Measurements from ENCODE around the gene MTRF1.

DNA sequence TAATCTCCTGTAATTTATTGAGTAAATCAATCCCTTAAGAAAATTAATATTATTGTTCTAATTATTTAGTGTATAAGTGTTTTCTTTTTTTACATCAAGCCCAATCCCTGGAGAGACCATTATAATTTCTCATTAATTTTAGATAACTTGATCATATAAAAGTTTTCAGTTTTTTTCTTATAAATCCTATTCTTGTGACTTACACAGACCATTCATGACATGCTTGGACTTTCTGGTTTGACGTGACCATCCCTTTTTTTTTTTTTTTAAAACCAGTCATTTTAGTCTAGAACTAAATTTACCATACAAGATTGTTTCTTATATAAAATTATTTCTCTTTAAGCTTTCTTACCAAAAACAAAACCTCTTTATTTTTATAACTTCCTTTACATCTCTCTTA is 5.4 kb upstream of the MTRF1 start:
- TF ChIP-seq, protein P1, sequence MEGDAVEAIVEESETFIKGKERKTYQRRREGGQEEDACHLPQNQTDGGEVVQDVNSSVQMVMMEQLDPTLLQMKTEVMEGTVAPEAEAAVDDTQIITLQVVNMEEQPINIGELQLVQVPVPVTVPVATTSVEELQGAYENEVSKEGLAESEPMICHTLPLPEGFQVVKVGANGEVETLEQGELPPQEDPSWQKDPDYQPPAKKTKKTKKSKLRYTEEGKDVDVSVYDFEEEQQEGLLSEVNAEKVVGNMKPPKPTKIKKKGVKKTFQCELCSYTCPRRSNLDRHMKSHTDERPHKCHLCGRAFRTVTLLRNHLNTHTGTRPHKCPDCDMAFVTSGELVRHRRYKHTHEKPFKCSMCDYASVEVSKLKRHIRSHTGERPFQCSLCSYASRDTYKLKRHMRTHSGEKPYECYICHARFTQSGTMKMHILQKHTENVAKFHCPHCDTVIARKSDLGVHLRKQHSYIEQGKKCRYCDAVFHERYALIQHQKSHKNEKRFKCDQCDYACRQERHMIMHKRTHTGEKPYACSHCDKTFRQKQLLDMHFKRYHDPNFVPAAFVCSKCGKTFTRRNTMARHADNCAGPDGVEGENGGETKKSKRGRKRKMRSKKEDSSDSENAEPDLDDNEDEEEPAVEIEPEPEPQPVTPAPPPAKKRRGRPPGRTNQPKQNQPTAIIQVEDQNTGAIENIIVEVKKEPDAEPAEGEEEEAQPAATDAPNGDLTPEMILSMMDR (IDR thresholded peaks at IDR 0.05), result no peak
- no peak for TF ChIP-seq POLR2A (IDR thresholded peaks at IDR 0.05)

Measured in heart left ventricle (tissue), 13 donors.